GM23338 (cell line): ENCODE measurements around the gene ZMAT2. TPM values are rescaled to one million over a fixed set of nuclear protein-coding genes. Genes with fewer than 3 reads are reported as not detected.

Experiments used
- ATAC-seq: fragments of 200-7000 bp; cut with Tn5 transposase; 3 replicates; pipeline ENCODE4 v1.9.1; 2020
- DNase-seq: peaks from one replicate; pipeline ENCODE4 v3.0.0-alpha.2; 2015; ENCODE audit warnings: low spot score
- H2AFZ ChIP-seq: fragments of 200-600 bp; sonication (generic); 2 replicates; pipeline ENCODE4 v1.8.0; 2016; ENCODE audit warnings: antibody characterized with exemption, mild to moderate bottlenecking, moderate library complexity
- H3F3A ChIP-seq: fragments of 200-600 bp; sonication (generic); replicated peaks from 2 replicates; pipeline ENCODE4 v1.8.0; 2017; ENCODE audit warnings: antibody characterized with exemption, mixed run types, low read depth
- H3K27ac ChIP-seq: fragments of 200-600 bp; sonication (generic); 2 replicates; pipeline ENCODE4 v1.6.1; 2016; ENCODE audit warnings: low read depth
- H3K27me3 ChIP-seq: fragments of 200-600 bp; sonication (generic); 2 replicates; pipeline ENCODE4 v1.8.0; 2016; ENCODE audit warnings: mild to moderate bottlenecking, mixed run types, moderate library complexity; ENCODE audit not compliant: insufficient read depth
- H3K36me3 ChIP-seq: fragments of 200-600 bp; sonication (generic); 2 replicates; pipeline ENCODE4 v1.8.0; 2016; ENCODE audit warnings: mild to moderate bottlenecking; ENCODE audit not compliant: insufficient read depth
- H3K4me1 ChIP-seq: fragments of 200-600 bp; sonication (generic); 2 replicates; pipeline ENCODE4 v1.8.0; 2016; ENCODE audit warnings: mild to moderate bottlenecking, moderate library complexity; ENCODE audit not compliant: insufficient read depth
- H3K4me2 ChIP-seq: fragments of 200-600 bp; sonication (generic); 2 replicates; pipeline ENCODE4 v1.7.1; 2017; ENCODE audit warnings: mixed run types
- H3K4me3 ChIP-seq: fragments of 200-600 bp; sonication (generic); 2 replicates; pipeline ENCODE4 v1.6.1; 2016; ENCODE audit warnings: mixed run types
- H3K79me2 ChIP-seq: fragments of 200-600 bp; sonication (generic); replicated peaks from 2 replicates; pipeline ENCODE4 v1.8.0; 2017; ENCODE audit warnings: mild to moderate bottlenecking; ENCODE audit not compliant: insufficient read depth
- H3K9me2 ChIP-seq: fragments of 200-600 bp; sonication (generic); 2 replicates; pipeline ENCODE4 v1.8.0; 2017; ENCODE audit not compliant: insufficient read depth
- H4K20me1 ChIP-seq: fragments of 200-600 bp; sonication (generic); replicated peaks from 2 replicates; pipeline ENCODE4 v1.8.0; 2017; ENCODE audit warnings: mild to moderate bottlenecking; ENCODE audit not compliant: insufficient read depth
- H3K27ac Mint-ChIP-seq: 2 replicates; pipeline ENCODE4 v1.8.0; 2020; ENCODE audit warnings: inconsistent platforms, mild to moderate bottlenecking, moderate library complexity, mixed read lengths
- H3K27me3 Mint-ChIP-seq: 3 replicates; pipeline ENCODE4 v1.8.0; 2022; ENCODE audit warnings: low read depth, mild to moderate bottlenecking, moderate library complexity, mixed read lengths, inconsistent platforms; ENCODE audit not compliant: insufficient read depth, poor library complexity
- H3K36me3 Mint-ChIP-seq: 3 replicates; pipeline ENCODE4 v1.8.0; 2021; ENCODE audit warnings: low read depth, mild to moderate bottlenecking, inconsistent platforms, moderate library complexity, mixed read lengths
- H3K4me1 Mint-ChIP-seq: 3 replicates; pipeline ENCODE4 v1.8.0; 2020; ENCODE audit warnings: mild to moderate bottlenecking, inconsistent platforms, mixed read lengths
- H3K4me3 Mint-ChIP-seq: 3 replicates; pipeline ENCODE4 v1.8.0; 2021; ENCODE audit warnings: moderate library complexity, mild to moderate bottlenecking, inconsistent platforms, mixed read lengths
- H3K9me3 Mint-ChIP-seq: 3 replicates; pipeline ENCODE4 v1.8.0; 2020; ENCODE audit warnings: moderate library complexity, mild to moderate bottlenecking, inconsistent platforms, mixed read lengths
- CREB1 ChIP-seq: fragments of 250-450 bp; sonication (Bioruptor Pico); IDR thresholded peaks from 2 replicates; pipeline ENCODE4 v1.5.0; 2020; ENCODE audit warnings: low read depth, mild to moderate bottlenecking, moderate library complexity
- CTCF ChIP-seq, 2 experiments: fragments of 200-600 bp in 1 of 2; sonication (generic) in 1 of 2; conservative IDR thresholded peaks; 2 replicates each; pipeline versions ENCODE4 v1.5.1 to v1.6.1; 2016 to 2017; ENCODE audit warnings: antibody characterized with exemption in 2 of 2, low read depth in 2 of 2, mild to moderate bottlenecking in 2 of 2, moderate library complexity in 1 of 2
- ETS1 ChIP-seq: IDR thresholded peaks from 2 replicates; pipeline ENCODE4 v1.6.1; 2016; ENCODE audit warnings: antibody characterized with exemption
- EZH2 ChIP-seq: fragments of 200-600 bp; sonication (generic); IDR thresholded peaks from one replicate; pipeline ENCODE4 v1.8.0; 2017; ENCODE audit warnings: antibody characterized with exemption, mild to moderate bottlenecking, low read depth; ENCODE audit not compliant: unreplicated experiment
- EZH2phosphoT487 ChIP-seq: fragments of 200-600 bp; sonication (generic); IDR thresholded peaks from one replicate; pipeline ENCODE4 v1.8.1; 2018; ENCODE audit warnings: antibody characterized with exemption; ENCODE audit not compliant: unreplicated experiment
- NANOG ChIP-seq: IDR thresholded peaks from 2 replicates; pipeline ENCODE4 v1.6.1; 2016; ENCODE audit warnings: antibody characterized with exemption, borderline replicate concordance
- POLR2AphosphoS5 ChIP-seq: IDR thresholded peaks from 2 replicates; pipeline ENCODE4 v1.6.1; 2016; ENCODE audit warnings: antibody characterized with exemption, low read depth
- REST ChIP-seq: IDR thresholded peaks from one replicate; pipeline ENCODE4 v1.6.1; 2018; ENCODE audit warnings: antibody characterized with exemption; ENCODE audit not compliant: unreplicated experiment
- STAT1 ChIP-seq: IDR thresholded peaks from one replicate; pipeline ENCODE4 v1.6.1; 2016; ENCODE audit warnings: antibody characterized with exemption; ENCODE audit not compliant: unreplicated experiment
- ZNF114 ChIP-seq: fragments of 250-450 bp; sonication (Bioruptor Pico); IDR thresholded peaks from 2 replicates; pipeline ENCODE4 v1.5.0; 2020; ENCODE audit warnings: mild to moderate bottlenecking, moderate library complexity
- ZNF331 ChIP-seq: fragments of 250-450 bp; sonication (Bioruptor Pico); IDR thresholded peaks from 2 replicates; pipeline ENCODE4 v1.5.0; 2020; ENCODE audit warnings: low read depth, mild to moderate bottlenecking, moderate library complexity
- ZNF462 ChIP-seq: fragments of 250-450 bp; sonication (Bioruptor Pico); IDR thresholded peaks from 2 replicates; pipeline ENCODE4 v1.5.0; 2020; ENCODE audit warnings: mild to moderate bottlenecking, moderate library complexity
- long read RNA-seq: library from polyadenylated mRNA; unstranded; transcript quantifications from one replicate; pipeline ENCODE4 v2.0.0, GENCODE V29; 2020; ENCODE audit not compliant: unreplicated experiment
- polyA plus RNA-seq: library from polyadenylated mRNA; unstranded; fragments of >200 nt; fragmentation: Nextera tagmentation; extraction: Ambion mirVana; gene quantifications from 2 replicates; pipeline ENCODE4 v1.2.1, GENCODE V29; 2016
- total RNA-seq: library from RNA; depleted of rRNA; stranded (reverse); fragments of >200 nt; shearing (Covaris generic); gene quantifications from 2 replicates; pipeline ENCODE4 v1.2.3, GENCODE V29; 2014; rRNA removed

Gene ZMAT2
- total RNA-seq (26.4 and 35.6 TPM in 2 replicates), polyA plus RNA-seq (45.1 and 50.6 TPM in 2 replicates)
- long read RNA-seq, transcript ZMAT2-201 (6 exons, 1,647 nt), result major isoform, 24 of 24 reads
- long read RNA-seq, partial matches to known transcripts, result 0 of 24 reads
- long read RNA-seq, other reads (novel, unspliced or antisense), result 0 of 24 reads

GRCh38 chr5:140700177-140701144 lies at the start of gene ZMAT2:
Gene ZMAT2 (plus strand): TSS chr5:140700447. CDS start chr5:140700461, 14 bp downstream.
- peak; percentile 98 for ATAC-seq
- Mint-ChIP-seq H3K27me3 (peaks cover 8% of the 10 kb centered on the region), H3K9me3 (no peaks in the 10 kb centered on the region), H3K4me1 (peaks cover 13% of the 10 kb centered on the region), H3K4me3 (peak within 1 kb of the TSS; percentile 99), H3K27ac (peak within 1 kb of the TSS; percentile 98), H3K36me3 (peaks cover 92% of the 10 kb centered on the region)
- Histone ChIP-seq H3K4me3 (peak within 1 kb of the TSS; percentile 58), H3K4me1 (no peaks in the 10 kb centered on the region), H3K27me3 (no peaks in the 10 kb centered on the region), H3F3A (no peaks in the 10 kb centered on the region; the same call in 1 of the 2 replicates), H3K9me2 (no peaks in the 10 kb centered on the region), H2AFZ (no peak within 1 kb of the TSS), H4K20me1 (peaks cover 8% of the 10 kb centered on the region; the same call in 1 of the 2 replicates), H3K79me2 (peaks cover 20% of the 10 kb centered on the region), H3K27ac (peak within 1 kb of the TSS; percentile 3; the same call in 1 of the 2 replicates), H3K4me2 (peak within 1 kb of the TSS; percentile 82), H3K36me3 (peaks cover 41% of the 10 kb centered on the region)
- DNase-seq, result peak; percentile 99
- TF ChIP-seq POLR2AphosphoS5, result peak; percentile 81
- no peak for TF ChIP-seq ZNF462
- TF ChIP-seq NANOG, result no peak
- no peak for TF ChIP-seq EZH2phosphoT487
- no peak for TF ChIP-seq ZNF331 (CRISPR knock-in tag)
- no peak for TF ChIP-seq CTCF (conservative IDR thresholded peaks at IDR 0.05; ENCODE audit: low read depth in 2 of 2)
- no peak for TF ChIP-seq REST
- no peak for TF ChIP-seq EZH2
- no peak for TF ChIP-seq ZNF114 (CRISPR knock-in tag)
- peak; percentile 45 for TF ChIP-seq CREB1
- TF ChIP-seq ETS1, result peak; percentile 78
- TF ChIP-seq STAT1, result no peak
